Measurements from ENCODE around the gene SP2. TPM values are rescaled to one million over a fixed set of nuclear protein-coding genes. Genes with fewer than 3 reads are reported as not detected.
A peak's percentile ranks its signal among the peaks of the same experiment; 100 is the strongest.

SP2 gene
- total RNA-seq, 1 donor from 2014 or later = 1.8 TPM

GRCh38 chr17:47889734-47890529, 6.1 kb upstream of the SP2 start:
- DNase-seq (ENCODE audit: low read depth in 2 of 2) = peak; percentile 83 to 89

GRCh38 chr17:47891545-47892088, 4.4 kb upstream of the SP2 start:
- no peak for DNase-seq (ENCODE audit: low read depth in 2 of 2)

GRCh38 chr17:47894498-47895346, 1.3 kb upstream of the SP2 start:
- no peak for DNase-seq (ENCODE audit: low read depth in 2 of 2)

- DNase-seq (ENCODE audit: low read depth in 2 of 2) = peak in 1 of 2 donors; percentile 46
Measured at GRCh38 chr17:47895347-47895855, 635 bp upstream of the SP2 start.

GRCh38 chr17:47896672-47897490, 845 bp downstream of the SP2 start:
- peak in 1 of 2 donors; percentile 23 for DNase-seq (ENCODE audit: low read depth in 2 of 2)

- no peak for DNase-seq (ENCODE audit: low read depth in 2 of 2)
Measured at GRCh38 chr17:47897561-47897960, 1.5 kb downstream of the SP2 start.

GRCh38 chr17:47898241-47898640, 2.2 kb downstream of the SP2 start:
- no peak for DNase-seq (ENCODE audit: low read depth in 2 of 2)

GRCh38 chr17:47899643-47900042, 3.6 kb downstream of the SP2 start:
- DNase-seq (ENCODE audit: low read depth in 2 of 2) = no peak

- DNase-seq (ENCODE audit: low read depth in 2 of 2) = no peak
Measured at GRCh38 chr17:47901423-47901822, 5.4 kb downstream of the SP2 start.

- DNase-seq (ENCODE audit: low read depth in 2 of 2) = no peak
Measured at GRCh38 chr17:47902039-47902744, 6.2 kb downstream of the SP2 start.

- DNase-seq (ENCODE audit: low read depth in 2 of 2) = peak; percentile 63 to 67
Measured at GRCh38 chr17:47905221-47905733, 9.2 kb downstream of the SP2 start.

GRCh38 chr17:47906443-47906842, 10.4 kb downstream of the SP2 start:
- DNase-seq (ENCODE audit: low read depth in 2 of 2) = no peak

GRCh38 chr17:47907932-47908562, 12.0 kb downstream of the SP2 start:
- DNase-seq (ENCODE audit: low read depth in 2 of 2) = no peak

GRCh38 chr17:47913050-47913449, 17.0 kb downstream of the SP2 start:
- DNase-seq (ENCODE audit: low read depth in 2 of 2) = no peak

- no peak for DNase-seq (ENCODE audit: low read depth in 2 of 2)
Measured at GRCh38 chr17:47914306-47914948, 18.4 kb downstream of the SP2 start.

- peak in 1 of 2 donors; percentile 23 for DNase-seq (ENCODE audit: low read depth in 2 of 2)
Measured at GRCh38 chr17:47915776-47916398, 19.9 kb downstream of the SP2 start.

GRCh38 chr17:47916489-47917208, 20.6 kb downstream of the SP2 start:
- DNase-seq (ENCODE audit: low read depth in 2 of 2) = no peak

GRCh38 chr17:47917581-47917980, 21.5 kb downstream of the SP2 start:
- no peak for DNase-seq (ENCODE audit: low read depth in 2 of 2)

Measured in lung microvascular endothelial cell (primary cell).